Thyroid gland (tissue), 4 donors: ENCODE measurements around the gene S100A2. TPM values are rescaled to one million over a fixed set of nuclear protein-coding genes. Genes with fewer than 3 reads are reported as not detected.
"Not testable (repeated sequence)": the region's sequence is repeated elsewhere in the genome, so short reads cannot be mapped to it uniquely, and the experiment has no call there.

Experiments used
- DNase-seq, 2 donors: peaks; one replicate each; pipeline ENCODE4 v3.0.0-alpha.2; 2019
- H3K27ac ChIP-seq, 3 donors: fragments of 200-600 bp; sonication (generic); 1 replicate in 2 of 3; 2 replicates in 1 of 3; pipeline ENCODE4 v1.5.1; 2016 to 2019; ENCODE audit warnings: mild to moderate bottlenecking in 1 of 3, moderate library complexity in 1 of 3
- H3K27me3 ChIP-seq: fragments of 200-600 bp; sonication (generic); one replicate; pipeline ENCODE4 v1.5.1; 2019
- H3K36me3 ChIP-seq, 2 donors: fragments of 200-600 bp; sonication (generic); one replicate each; pipeline ENCODE4 v1.5.1; 2016 to 2019
- H3K4me1 ChIP-seq, 2 donors: fragments of 200-600 bp; sonication (generic); one replicate each; pipeline ENCODE4 v1.5.1; 2017 to 2019
- H3K4me3 ChIP-seq, 3 donors: fragments of 200-600 bp; sonication (generic); replicated peaks in 1 of 3; 1 replicate in 2 of 3; 2 replicates in 1 of 3; pipeline ENCODE4 v1.5.1; 2016; ENCODE audit warnings: mild to moderate bottlenecking in 1 of 3
- H3K9me3 ChIP-seq: fragments of 200-600 bp; sonication (generic); one replicate; pipeline ENCODE4 v1.5.1; 2017
- CTCF ChIP-seq, 6 experiments: fragments of 200-600 bp in 3 of 6; fragments of 450-650 bp in 3 of 6; sonication (generic) in 3 of 6; IDR thresholded peaks; one replicate each; pipeline ENCODE4 v1.5.1; 2016 to 2019; ENCODE audit warnings: antibody characterized with exemption in 6 of 6, mild to moderate bottlenecking in 2 of 6, inconsistent platforms in 1 of 6, moderate library complexity in 1 of 6
- POLR2A ChIP-seq, 2 donors: fragments of 450-650 bp; IDR thresholded peaks; one replicate each; pipeline ENCODE4 v1.6.1; 2017; ENCODE audit warnings: antibody characterized with exemption in 2 of 2, mild to moderate bottlenecking in 2 of 2, moderate library complexity in 1 of 2
- WGBS, 2 donors: methylation state at CpG; one replicate each; pipeline ENCODE4 v1.1.5; 2017; 5-methylcytosine and 5-hydroxymethylcytosine counted together
- intact Hi-C: fragments of 100-400 bp; cut with DNase I; formaldehyde crosslinking; loops from one replicate; pipeline ENCODE4 v1.15.1; 2023
- total RNA-seq, 4 donors: library from RNA; depleted of rRNA; stranded (reverse); fragments of >200 nt; gene quantifications; one replicate each; pipeline ENCODE4 v1.2.3, GENCODE V29; 2016

The S100A2 gene
- total RNA-seq, 4 donors from 2014 or later, result 2.6 to 10.1 (median 5.9) TPM

GRCh38 chr1:153578490-153578889 is 12.8 kb upstream of the S100A2 start:
- intact Hi-C loops, result loop anchor here (5.0 to 10.0 kb wide), 2 partner anchors 34 to 86 kb away; partner anchors contain the start of gene S100A16
- Histone ChIP-seq H3K9me3 (no peaks in the 10 kb centered on the region), H3K27me3 (no peaks in the 10 kb centered on the region), H3K36me3 (no peaks in the 10 kb centered on the region), H3K4me1 (no peaks in the 10 kb centered on the region), H3K4me3 (no peak overlapping the region), H3K27ac (no peak overlapping the region)
- DNase-seq, result no peak
- TF ChIP-seq POLR2A (IDR thresholded peaks at IDR 0.05), result no peak
- no peak for TF ChIP-seq CTCF (IDR thresholded peaks at IDR 0.05)

GRCh38 chr1:153577624-153578051 is 12.0 kb upstream of the S100A2 start:
- WGBS, 2 donors, result 70% methylated on average over 9 of the region's 9 CpGs
- H3K27me3 ChIP-seq, result no peaks in the 10 kb centered on the region
- no peak overlapping the region for H3K4me3 ChIP-seq

GRCh38 chr1:153577138-153577537 is 11.5 kb upstream of the S100A2 start:
- Histone ChIP-seq H3K27ac (no peak overlapping the region), H3K4me3 (no peak overlapping the region), H3K9me3 (no peaks in the 10 kb centered on the region), H3K27me3 (no peaks in the 10 kb centered on the region), H3K36me3 (no peaks in the 10 kb centered on the region), H3K4me1 (peaks cover 4 to 7% of the 10 kb centered on the region in 2 donors)
- no peak for TF ChIP-seq CTCF (IDR thresholded peaks at IDR 0.05)
- TF ChIP-seq POLR2A (IDR thresholded peaks at IDR 0.05), result no peak
- WGBS, 2 donors, result 72 to 74% methylated on average over 4 of the region's 4 CpGs
- no peak for DNase-seq
- intact Hi-C loops, result loop anchor here (5.0 to 10.0 kb wide), 2 partner anchors 35 to 88 kb away; partner anchors contain the start of gene S100A16

More at GRCh38 chr1:153577624-153578051, 12.0 kb upstream of the S100A2 start:
- TF ChIP-seq POLR2A (IDR thresholded peaks at IDR 0.05) (no peak), CTCF (IDR thresholded peaks at IDR 0.05) (no peak)
- Histone ChIP-seq H3K36me3 (no peaks in the 10 kb centered on the region), H3K9me3 (no peaks in the 10 kb centered on the region), H3K4me1 (peaks cover 4 to 6% of the 10 kb centered on the region in 2 donors), H3K27ac (no peak overlapping the region)
- no peak for DNase-seq
- intact Hi-C loops, result loop anchor here (5.0 to 10.0 kb wide), 2 partner anchors 35 to 87 kb away; partner anchors contain the start of gene S100A16

GRCh38 chr1:153575497-153575896 is 9.9 kb upstream of the S100A2 start:
- intact Hi-C loops, result loop anchor here (5.0 to 10.0 kb wide), 2 partner anchors 37 to 89 kb away; partner anchors contain the start of gene S100A16

GRCh38 chr1:153575081-153575491 is 9.4 kb upstream of the S100A2 start:
- not testable (repeated sequence) for H3K4me1 ChIP-seq, DNase-seq, H3K9me3 ChIP-seq, H3K27me3 ChIP-seq, H3K27ac ChIP-seq, H3K36me3 ChIP-seq, H3K4me3 ChIP-seq
- 92 to 98% methylated on average over 12 to 16 of the region's 35 CpGs for WGBS, 2 donors
- intact Hi-C loops, result loop anchor here (5.0 to 10.0 kb wide), 2 partner anchors 37 to 90 kb away; partner anchors contain the start of gene S100A16

More at GRCh38 chr1:153575497-153575896, 9.9 kb upstream of the S100A2 start:
- not testable (repeated sequence) for H3K36me3 ChIP-seq, H3K27me3 ChIP-seq, H3K9me3 ChIP-seq, H3K4me1 ChIP-seq, H3K27ac ChIP-seq, DNase-seq, H3K4me3 ChIP-seq
- WGBS, 2 donors, result 83 to 91% methylated on average over 10 of the region's 10 CpGs

GRCh38 chr1:153573351-153573750 is 7.7 kb upstream of the S100A2 start:
- WGBS, 2 donors, result 73 to 84% methylated on average over 3 of the region's 3 CpGs
- H3K9me3 ChIP-seq, result no peaks in the 10 kb centered on the region
- no peak for DNase-seq
- H3K27ac ChIP-seq, result peak overlapping the region in 2 of 3 donors; percentile 32 to 53
- intact Hi-C loops, result loop anchor here (10.0 kb wide), 1 partner anchor 91 kb away; no protein-coding TSS in a partner anchor
- H3K4me1 ChIP-seq, result peaks cover 4 to 14% of the 10 kb centered on the region in 2 donors
- H3K36me3 ChIP-seq, result no peaks in the 10 kb centered on the region
- H3K4me3 ChIP-seq, result no peak overlapping the region
- H3K27me3 ChIP-seq, result no peaks in the 10 kb centered on the region
- no peak for TF ChIP-seq CTCF (IDR thresholded peaks at IDR 0.05)
